Measurements from ENCODE around the gene GRIK5. TPM values are rescaled to one million over a fixed set of nuclear protein-coding genes. Genes with fewer than 3 reads are reported as not detected.
A peak's percentile ranks its signal among the peaks of the same experiment; 100 is the strongest.

GRIK5 gene
- total RNA-seq, 1 experiment from 2014 or later = 0.61 TPM

GRCh38 chr19:42086188-42086736 lies 16.3 kb upstream of the GRIK5 start:
- Mint-ChIP-seq H3K4me3 (ENCODE audit: low read depth, unreplicated experiment) (no peak overlapping the region), H3K9me3 (ENCODE audit: low read depth, unreplicated experiment) (no peaks in the 10 kb centered on the region), H3K4me1 (ENCODE audit: low read depth, unreplicated experiment) (peaks cover 17% of the 10 kb centered on the region), H3K27ac (ENCODE audit: unreplicated experiment) (no peak overlapping the region), H3K27me3 (ENCODE audit: unreplicated experiment) (no peaks in the 10 kb centered on the region), H3K36me3 (ENCODE audit: insufficient read depth, unreplicated experiment) (peaks cover 27% of the 10 kb centered on the region)
- no TSS peak for BruUV-seq (replicated peaks)
- DNase-seq = no peak
- TF ChIP-seq, protein P1, sequence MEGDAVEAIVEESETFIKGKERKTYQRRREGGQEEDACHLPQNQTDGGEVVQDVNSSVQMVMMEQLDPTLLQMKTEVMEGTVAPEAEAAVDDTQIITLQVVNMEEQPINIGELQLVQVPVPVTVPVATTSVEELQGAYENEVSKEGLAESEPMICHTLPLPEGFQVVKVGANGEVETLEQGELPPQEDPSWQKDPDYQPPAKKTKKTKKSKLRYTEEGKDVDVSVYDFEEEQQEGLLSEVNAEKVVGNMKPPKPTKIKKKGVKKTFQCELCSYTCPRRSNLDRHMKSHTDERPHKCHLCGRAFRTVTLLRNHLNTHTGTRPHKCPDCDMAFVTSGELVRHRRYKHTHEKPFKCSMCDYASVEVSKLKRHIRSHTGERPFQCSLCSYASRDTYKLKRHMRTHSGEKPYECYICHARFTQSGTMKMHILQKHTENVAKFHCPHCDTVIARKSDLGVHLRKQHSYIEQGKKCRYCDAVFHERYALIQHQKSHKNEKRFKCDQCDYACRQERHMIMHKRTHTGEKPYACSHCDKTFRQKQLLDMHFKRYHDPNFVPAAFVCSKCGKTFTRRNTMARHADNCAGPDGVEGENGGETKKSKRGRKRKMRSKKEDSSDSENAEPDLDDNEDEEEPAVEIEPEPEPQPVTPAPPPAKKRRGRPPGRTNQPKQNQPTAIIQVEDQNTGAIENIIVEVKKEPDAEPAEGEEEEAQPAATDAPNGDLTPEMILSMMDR (IDR thresholded peaks at IDR 0.05; ENCODE audit: unreplicated experiment) = no peak
- intact Hi-C loops (cut with micrococcal nuclease; ENCODE audit: unreplicated experiment) = no loop called here
- CTCF ChIA-PET = no interaction called here

DNA sequence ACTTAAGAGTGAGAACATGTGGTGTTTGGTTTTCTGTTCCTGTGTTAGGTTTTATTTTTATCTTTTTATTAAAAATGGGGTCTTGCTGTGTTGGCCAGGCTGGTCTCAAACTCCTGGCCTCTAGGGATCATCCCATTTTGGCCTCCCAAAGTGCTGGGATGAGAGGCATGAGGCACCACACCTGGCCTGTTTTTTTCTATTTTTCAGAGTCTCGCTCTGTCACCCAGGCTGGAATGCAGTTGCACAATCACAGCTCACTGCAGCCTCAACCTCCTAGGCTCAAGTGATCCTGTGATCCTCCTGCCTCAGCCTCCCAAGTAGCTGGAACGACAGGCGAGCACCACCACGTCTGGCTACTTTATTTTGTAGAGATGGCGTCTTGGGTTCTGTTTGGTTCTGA lies 13.5 kb upstream of the GRIK5 start:
- Mint-ChIP-seq H3K27ac (ENCODE audit: unreplicated experiment) (no peak overlapping the region), H3K36me3 (ENCODE audit: insufficient read depth, unreplicated experiment) (peaks cover 39% of the 10 kb centered on the region), H3K4me1 (ENCODE audit: low read depth, unreplicated experiment) (peaks cover 13% of the 10 kb centered on the region), H3K27me3 (ENCODE audit: unreplicated experiment) (no peaks in the 10 kb centered on the region), H3K4me3 (ENCODE audit: low read depth, unreplicated experiment) (no peak overlapping the region), H3K9me3 (ENCODE audit: low read depth, unreplicated experiment) (no peaks in the 10 kb centered on the region)
- intact Hi-C loops (cut with micrococcal nuclease; ENCODE audit: unreplicated experiment) = no loop called here
- no TSS peak for BruUV-seq (replicated peaks)
- DNase-seq = no peak
- CTCF ChIA-PET = no interaction called here
- TF ChIP-seq, protein P1 (IDR thresholded peaks at IDR 0.05; ENCODE audit: unreplicated experiment) = no peak

- H3K27me3 Mint-ChIP-seq (ENCODE audit: unreplicated experiment) = no peaks in the 10 kb centered on the region
- peak; percentile 50 for DNase-seq
- no peak overlapping the region for H3K4me3 Mint-ChIP-seq (ENCODE audit: low read depth, unreplicated experiment)
- TF ChIP-seq, protein P1 (IDR thresholded peaks at IDR 0.05; ENCODE audit: unreplicated experiment) = peak; percentile 58
- CTCF ChIA-PET = interaction anchor here (0.6 to 1.0 kb wide), 2 partner anchors 30 to 95 kb away, joined by 3 read pairs; no protein-coding TSS in a partner anchor
- BruUV-seq (replicated peaks) = no TSS peak
- intact Hi-C loops (cut with micrococcal nuclease; ENCODE audit: unreplicated experiment) = no loop called here
- no peaks in the 10 kb centered on the region for H3K9me3 Mint-ChIP-seq (ENCODE audit: low read depth, unreplicated experiment)
- H3K4me1 Mint-ChIP-seq (ENCODE audit: low read depth, unreplicated experiment) = peaks cover 27% of the 10 kb centered on the region
- peaks cover 56% of the 10 kb centered on the region for H3K36me3 Mint-ChIP-seq (ENCODE audit: insufficient read depth, unreplicated experiment)
- H3K27ac Mint-ChIP-seq (ENCODE audit: unreplicated experiment) = peak overlapping the region; percentile 6
These were observed 11.7 kb upstream of the GRIK5 start for GRCh38 chr19:42081584-42082203.

- TF ChIP-seq, protein P1 (IDR thresholded peaks at IDR 0.05; ENCODE audit: unreplicated experiment) = no peak
- H3K4me1 Mint-ChIP-seq (ENCODE audit: low read depth, unreplicated experiment) = peaks cover 30% of the 10 kb centered on the region
- intact Hi-C loops (cut with micrococcal nuclease; ENCODE audit: unreplicated experiment) = no loop called here
- H3K27me3 Mint-ChIP-seq (ENCODE audit: unreplicated experiment) = no peaks in the 10 kb centered on the region
- no TSS peak for BruUV-seq (replicated peaks)
- no peak overlapping the region for H3K4me3 Mint-ChIP-seq (ENCODE audit: low read depth, unreplicated experiment)
- DNase-seq = no peak
- H3K27ac Mint-ChIP-seq (ENCODE audit: unreplicated experiment) = peak overlapping the region; percentile 6
- H3K36me3 Mint-ChIP-seq (ENCODE audit: insufficient read depth, unreplicated experiment) = peaks cover 61% of the 10 kb centered on the region
- CTCF ChIA-PET = interaction anchor here (1.0 kb wide), 1 partner anchor 29 kb away, joined by 3 read pairs; no protein-coding TSS in a partner anchor
- H3K9me3 Mint-ChIP-seq (ENCODE audit: low read depth, unreplicated experiment) = no peaks in the 10 kb centered on the region
These were observed 10.9 kb upstream of the GRIK5 start for GRCh38 chr19:42080764-42081375.
